ENCODE results near the gene ZNF473. TPM values are rescaled to one million over a fixed set of nuclear protein-coding genes. Genes with fewer than 3 reads are reported as not detected.
"Not testable (repeated sequence)": the region's sequence is repeated elsewhere in the genome, so short reads cannot be mapped to it uniquely, and the experiment has no call there.

Gene ZNF473
- total RNA-seq, 1 experiment from 2014 or later: 14.0 TPM

- no peaks in the 10 kb centered on the region for H3K27me3 ChIP-seq (replicated peaks)
- no peak overlapping the region for H3K27ac ChIP-seq
- H3K4me3 ChIP-seq: no peak overlapping the region
- H3K4me1 ChIP-seq (replicated peaks): 0 out of 2 replicates have a peak, but pooled peaks cover 6% of the 10 kb centered on the region
- DNase-seq (ENCODE audit: low read depth in 1 of 2, low spot score in 2 of 2): no peak
- peaks cover 67% of the 10 kb centered on the region for H3K36me3 ChIP-seq
- peaks cover 60% of the 10 kb centered on the region for H3K9me3 ChIP-seq (replicated peaks)
Observed at GRCh38 chr19:50046649-50047503, 21.1 kb downstream of the ZNF473 start.

DNA sequence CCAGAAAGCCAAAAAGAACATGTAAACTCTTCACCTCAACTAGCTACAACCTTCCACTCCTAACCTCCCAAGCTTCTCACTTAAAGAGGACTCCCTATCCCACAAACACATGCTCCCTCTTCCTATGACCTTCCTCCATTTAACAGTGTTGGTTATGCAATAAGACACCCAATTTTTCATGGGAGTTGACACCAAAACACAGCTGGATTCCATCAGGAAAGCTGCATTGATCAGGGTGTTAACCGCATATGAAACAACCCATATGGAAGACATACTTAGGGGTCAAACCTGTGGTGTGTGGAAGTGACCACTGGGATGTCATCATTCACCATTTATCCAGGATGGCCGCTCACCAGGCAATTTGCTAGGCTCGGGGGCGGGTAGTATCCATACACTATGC, 21.9 kb downstream of the ZNF473 start:
- no peak overlapping the region for H3K4me3 ChIP-seq
- H3K27ac ChIP-seq: no peak overlapping the region
- no peaks in the 10 kb centered on the region for H3K27me3 ChIP-seq (replicated peaks)
- no peak for DNase-seq (ENCODE audit: low read depth in 1 of 2, low spot score in 2 of 2)
- peaks cover 60% of the 10 kb centered on the region for H3K36me3 ChIP-seq
- H3K4me1 ChIP-seq (replicated peaks): 0 out of 2 replicates have a peak, but pooled peaks cover 6% of the 10 kb centered on the region
- peaks cover 52% of the 10 kb centered on the region for H3K9me3 ChIP-seq (replicated peaks)

GRCh38 chr19:50050406-50051227, 24.8 kb downstream of the ZNF473 start:
- no peak overlapping the region for H3K27ac ChIP-seq
- peaks cover 32% of the 10 kb centered on the region for H3K36me3 ChIP-seq
- 0 out of 2 replicates have a peak, but pooled peaks cover 6% of the 10 kb centered on the region for H3K4me1 ChIP-seq (replicated peaks)
- H3K4me3 ChIP-seq: peak overlapping the region; percentile 29
- no peaks in the 10 kb centered on the region for H3K27me3 ChIP-seq (replicated peaks)
- peaks cover 32% of the 10 kb centered on the region for H3K9me3 ChIP-seq (replicated peaks)
- DNase-seq (ENCODE audit: low read depth in 1 of 2, low spot score in 2 of 2): peak; percentile 47 to 60

- H3K4me1 ChIP-seq (replicated peaks); H3K27me3 ChIP-seq (replicated peaks); H3K27ac ChIP-seq; DNase-seq (ENCODE audit: low read depth in 1 of 2, low spot score in 2 of 2): not testable (repeated sequence)
- Histone ChIP-seq H3K4me3 (peak overlapping the region; percentile 29), H3K36me3 (peaks cover 25% of the 10 kb centered on the region), H3K9me3 (replicated peaks) (peaks cover 25% of the 10 kb centered on the region)
Observed at GRCh38 chr19:50051228-50051895, 25.6 kb downstream of the ZNF473 start.

GRCh38 chr19:50051964-50052363, 26.2 kb downstream of the ZNF473 start:
- H3K9me3 ChIP-seq (replicated peaks): peaks cover 19% of the 10 kb centered on the region
- H3K27me3 ChIP-seq (replicated peaks): no peaks in the 10 kb centered on the region
- DNase-seq (ENCODE audit: low read depth in 1 of 2, low spot score in 2 of 2): no peak
- peaks cover 19% of the 10 kb centered on the region for H3K36me3 ChIP-seq
- H3K4me3 ChIP-seq: no peak overlapping the region
- H3K27ac ChIP-seq: no peak overlapping the region
- 0 out of 2 replicates have a peak, but pooled peaks cover 6% of the 10 kb centered on the region for H3K4me1 ChIP-seq (replicated peaks)

DNA sequence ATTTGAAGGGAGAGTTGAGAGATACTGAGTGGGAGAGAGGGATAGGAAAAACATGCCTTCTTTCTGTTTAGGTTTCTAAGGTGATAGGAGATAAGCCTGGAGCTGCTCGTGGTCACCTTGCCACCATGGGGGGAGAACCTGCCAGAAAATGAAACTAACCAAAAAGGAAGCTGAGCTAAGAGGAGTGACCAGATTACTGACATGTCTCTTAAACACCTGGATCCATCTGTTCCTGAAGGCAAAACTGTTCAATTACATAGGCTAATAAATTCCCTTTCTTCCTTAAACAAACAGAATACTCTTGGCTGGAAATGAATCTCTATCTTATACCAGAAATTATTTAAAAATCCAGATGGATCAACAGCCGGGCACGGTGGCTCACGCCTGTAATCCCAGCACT, 27.3 kb downstream of the ZNF473 start:
- no peak for DNase-seq (ENCODE audit: low read depth in 1 of 2, low spot score in 2 of 2)
- peaks cover 10% of the 10 kb centered on the region for H3K9me3 ChIP-seq (replicated peaks)
- H3K36me3 ChIP-seq: peaks cover 7% of the 10 kb centered on the region
- H3K27me3 ChIP-seq (replicated peaks): no peaks in the 10 kb centered on the region
- H3K4me1 ChIP-seq (replicated peaks): 0 out of 2 replicates have a peak, but pooled peaks cover 6% of the 10 kb centered on the region
- H3K4me3 ChIP-seq: no peak overlapping the region
- no peak overlapping the region for H3K27ac ChIP-seq

DNA sequence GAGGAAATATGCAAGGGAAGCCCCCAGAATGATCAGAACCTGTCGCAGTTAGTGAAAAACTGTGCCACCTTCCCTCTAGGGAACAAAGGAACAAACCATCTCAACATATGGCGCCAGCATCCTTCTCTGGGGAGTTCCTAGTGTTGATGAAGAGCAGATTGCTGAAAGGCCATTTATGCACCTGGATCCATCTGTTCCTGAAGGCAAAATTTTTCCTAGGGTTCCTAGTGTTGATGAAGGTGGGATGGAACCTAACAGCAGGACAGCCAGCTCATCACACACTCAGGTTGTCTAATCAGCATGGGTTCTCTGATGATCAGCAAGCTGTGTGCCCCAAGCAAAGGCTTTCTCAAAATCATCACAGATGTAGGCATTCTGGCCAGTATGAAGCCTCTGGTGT, 32.6 kb downstream of the ZNF473 start:
- DNase-seq (ENCODE audit: low read depth in 1 of 2, low spot score in 2 of 2): no peak
- H3K9me3 ChIP-seq (replicated peaks): peaks cover 21% of the 10 kb centered on the region

GRCh38 chr19:50059045-50059444, 33.2 kb downstream of the ZNF473 start:
- no peak for DNase-seq (ENCODE audit: low read depth in 1 of 2, low spot score in 2 of 2)
- peaks cover 21% of the 10 kb centered on the region for H3K9me3 ChIP-seq (replicated peaks)
- H3K27ac ChIP-seq: no peak overlapping the region
- H3K4me3 ChIP-seq: no peak overlapping the region
- no peaks in the 10 kb centered on the region for H3K36me3 ChIP-seq
- H3K27me3 ChIP-seq (replicated peaks): no peaks in the 10 kb centered on the region
- H3K4me1 ChIP-seq (replicated peaks): no peaks in the 10 kb centered on the region

More for the DNA sequence above, 32.6 kb downstream of the ZNF473 start:
- H3K36me3 ChIP-seq: no peaks in the 10 kb centered on the region
- H3K4me1 ChIP-seq (replicated peaks): no peaks in the 10 kb centered on the region
- H3K27me3 ChIP-seq (replicated peaks): no peaks in the 10 kb centered on the region
- no peak overlapping the region for H3K4me3 ChIP-seq
- H3K27ac ChIP-seq: no peak overlapping the region

GRCh38 chr19:50060107-50060506, 34.3 kb downstream of the ZNF473 start:
- no peaks in the 10 kb centered on the region for H3K27me3 ChIP-seq (replicated peaks)
- H3K4me3 ChIP-seq: no peak overlapping the region
- H3K4me1 ChIP-seq (replicated peaks): no peaks in the 10 kb centered on the region
- no peak for DNase-seq (ENCODE audit: low read depth in 1 of 2, low spot score in 2 of 2)
- H3K9me3 ChIP-seq (replicated peaks): peaks cover 21% of the 10 kb centered on the region
- H3K36me3 ChIP-seq: no peaks in the 10 kb centered on the region
- no peak overlapping the region for H3K27ac ChIP-seq

- Histone ChIP-seq H3K36me3 (no peaks in the 10 kb centered on the region), H3K4me3 (no peak overlapping the region), H3K4me1 (replicated peaks) (no peaks in the 10 kb centered on the region), H3K27ac (no peak overlapping the region), H3K27me3 (replicated peaks) (no peaks in the 10 kb centered on the region), H3K9me3 (replicated peaks) (peaks cover 21% of the 10 kb centered on the region)
- no peak for DNase-seq (ENCODE audit: low read depth in 1 of 2, low spot score in 2 of 2)
Observed at GRCh38 chr19:50061650-50062049, 35.8 kb downstream of the ZNF473 start.

GRCh38 chr19:50065938-50066337, 40.1 kb downstream of the ZNF473 start:
- Histone ChIP-seq H3K4me3 (no peak overlapping the region), H3K4me1 (replicated peaks) (no peaks in the 10 kb centered on the region), H3K9me3 (replicated peaks) (no peaks in the 10 kb centered on the region), H3K27ac (no peak overlapping the region), H3K27me3 (replicated peaks) (no peaks in the 10 kb centered on the region), H3K36me3 (no peaks in the 10 kb centered on the region)
- no peak for DNase-seq (ENCODE audit: low read depth in 1 of 2, low spot score in 2 of 2)

- no peaks in the 10 kb centered on the region for H3K4me1 ChIP-seq (replicated peaks)
- no peak overlapping the region for H3K4me3 ChIP-seq
- no peak overlapping the region for H3K27ac ChIP-seq
- no peaks in the 10 kb centered on the region for H3K9me3 ChIP-seq (replicated peaks)
- no peak for DNase-seq (ENCODE audit: low read depth in 1 of 2, low spot score in 2 of 2)
- no peaks in the 10 kb centered on the region for H3K27me3 ChIP-seq (replicated peaks)
- no peaks in the 10 kb centered on the region for H3K36me3 ChIP-seq
Observed at GRCh38 chr19:50067575-50067974, 41.8 kb downstream of the ZNF473 start.

- not testable (repeated sequence) for H3K4me3 ChIP-seq; H3K27ac ChIP-seq; H3K9me3 ChIP-seq (replicated peaks); H3K36me3 ChIP-seq; DNase-seq (ENCODE audit: low read depth in 1 of 2, low spot score in 2 of 2); H3K4me1 ChIP-seq (replicated peaks); H3K27me3 ChIP-seq (replicated peaks)
Observed at GRCh38 chr19:50068382-50068781, 42.6 kb downstream of the ZNF473 start.

Data from SJSA1 (cell line).